Keratinocyte (primary cell): ENCODE data around the gene UVSSA. TPM values are rescaled to one million over a fixed set of nuclear protein-coding genes. Genes with fewer than 3 reads are reported as not detected.

Source experiments
- DNase-seq: peaks from one replicate; pipeline ENCODE4 v3.0.0-alpha.2; 2011; ENCODE audit warnings: low read depth, missing footprints, low spot score
- FAIRE-seq: peaks from 2 replicates; lab custom pipeline; 2011; peaks lifted over from hg19 to GRCh38; lab: Jason Lieb, UNC
- H2AFZ ChIP-seq: 2 replicates; pipeline ENCODE4 v1.6.0; 2012; ENCODE audit warnings: low read length, control low read depth, inconsistent platforms; ENCODE audit not compliant: control insufficient read depth
- H3K27ac ChIP-seq: 2 replicates; pipeline ENCODE4 v1.5.1; 2011; ENCODE audit warnings: low read length; ENCODE audit not compliant: control insufficient read depth, insufficient read depth
- H3K27me3 ChIP-seq: 3 replicates; pipeline ENCODE4 v1.6.0; 2011; ENCODE audit warnings: low read length; ENCODE audit not compliant: control insufficient read depth, insufficient read depth; ENCODE audit errors: extremely low read depth
- H3K36me3 ChIP-seq, 2 experiments: 2 replicates in 1 of 2; 3 replicates in 1 of 2; pipeline ENCODE4 v1.5.1; 2011; ENCODE audit warnings: low read length in 2 of 2, mild to moderate bottlenecking in 1 of 2; ENCODE audit not compliant: control insufficient read depth in 2 of 2, insufficient read depth in 2 of 2; ENCODE audit errors: extremely low read depth in 1 of 2
- H3K4me1 ChIP-seq: 3 replicates; pipeline ENCODE4 v1.5.1; 2011; ENCODE audit warnings: low read length; ENCODE audit not compliant: control insufficient read depth, insufficient read depth; ENCODE audit errors: extremely low read depth
- H3K4me2 ChIP-seq: 3 replicates; pipeline ENCODE4 v1.6.0; 2011; ENCODE audit warnings: low read depth, low read length; ENCODE audit not compliant: control insufficient read depth, insufficient read depth; ENCODE audit errors: extremely low read depth
- H3K4me3 ChIP-seq, 3 experiments: fragments of 200-600 bp in 1 of 3; sonication (generic) in 1 of 3; 2 replicates in 2 of 3; 3 replicates in 1 of 3; pipeline ENCODE4 v1.5.1; 2011 to 2016; ENCODE audit warnings: low read length in 3 of 3, mild to moderate bottlenecking in 3 of 3, control low read depth in 2 of 3, inconsistent platforms in 1 of 3, low read depth in 1 of 3, mixed read lengths in 1 of 3, mixed run types in 1 of 3, moderate library complexity in 1 of 3; ENCODE audit not compliant: control insufficient read depth in 2 of 3, insufficient read depth in 2 of 3; ENCODE audit errors: extremely low read depth in 1 of 3
- H3K79me2 ChIP-seq: 2 replicates; pipeline ENCODE4 v1.6.0; 2012; ENCODE audit warnings: low read length; ENCODE audit not compliant: control insufficient read depth, insufficient read depth
- H3K9ac ChIP-seq: 3 replicates; pipeline ENCODE4 v1.6.0; 2011; ENCODE audit warnings: low read length; ENCODE audit not compliant: control insufficient read depth, insufficient read depth; ENCODE audit errors: extremely low read depth
- H3K9me1 ChIP-seq: 3 replicates; pipeline ENCODE4 v1.6.0; 2011; ENCODE audit warnings: low read length; ENCODE audit not compliant: control insufficient read depth, insufficient read depth; ENCODE audit errors: extremely low read depth
- H3K9me3 ChIP-seq: 2 replicates; pipeline ENCODE4 v1.5.1; 2012; ENCODE audit warnings: low read depth, low read length; ENCODE audit not compliant: control insufficient read depth
- H4K20me1 ChIP-seq: 3 replicates; pipeline ENCODE4 v1.6.0; 2011; ENCODE audit warnings: low read length; ENCODE audit not compliant: control insufficient read depth, insufficient read depth; ENCODE audit errors: extremely low read depth
- EZH2 ChIP-seq: IDR thresholded peaks from one replicate; pipeline ENCODE4 v1.6.1; 2012; ENCODE audit warnings: inconsistent platforms, mild to moderate bottlenecking, low read length, moderate library complexity
- dilution Hi-C: fragments of 300-500 bp; cut with MboI; formaldehyde crosslinking; loops from one replicate; pipeline ENCODE4 v1.7.0; 2020; ENCODE audit warnings: low sequenced_read_pairs; ENCODE audit not compliant: extremely low pct_ligation_motif_present
- polyA plus RNA-seq, 5 experiments: library from polyadenylated mRNA; depleted of rRNA in 3 of 5; stranded (reverse) in 3 of 5; stranded (forward) in 1 of 5; unstranded in 1 of 5; fragments of >200 nt; gene quantifications; 1 replicate in 1 of 5; 2 replicates in 3 of 5; 3 replicates in 1 of 5; pipeline versions ENCODE4 v1.2.1 to v1.2.3, GENCODE V29; 2011 to 2012; ENCODE audit warnings: missing spikeins in 2 of 5, low read depth in 1 of 5, low replicate concordance in 1 of 5
- TF ChIP-seq, protein P1 (sequence below), 3 experiments: IDR thresholded peaks in 1 of 3; conservative IDR thresholded peaks in 1 of 3; optimal IDR thresholded peaks in 1 of 3; 2 replicates in 2 of 3; 3 replicates in 1 of 3; pipeline versions ENCODE3 to v1.5.1; 2011; ENCODE audit warnings: low read length in 3 of 3, mild to moderate bottlenecking in 3 of 3, moderate library complexity in 2 of 3, control low read depth in 1 of 3, inconsistent platforms in 1 of 3; ENCODE audit not compliant: insufficient read depth in 2 of 3; ENCODE audit errors: extremely low read depth in 1 of 3

Gene UVSSA
- polyA plus RNA-seq, 1 donor (not counting 4 experiments of a cell fraction or from before 2014, with no cell fraction given), result 4.7 TPM

DNA sequence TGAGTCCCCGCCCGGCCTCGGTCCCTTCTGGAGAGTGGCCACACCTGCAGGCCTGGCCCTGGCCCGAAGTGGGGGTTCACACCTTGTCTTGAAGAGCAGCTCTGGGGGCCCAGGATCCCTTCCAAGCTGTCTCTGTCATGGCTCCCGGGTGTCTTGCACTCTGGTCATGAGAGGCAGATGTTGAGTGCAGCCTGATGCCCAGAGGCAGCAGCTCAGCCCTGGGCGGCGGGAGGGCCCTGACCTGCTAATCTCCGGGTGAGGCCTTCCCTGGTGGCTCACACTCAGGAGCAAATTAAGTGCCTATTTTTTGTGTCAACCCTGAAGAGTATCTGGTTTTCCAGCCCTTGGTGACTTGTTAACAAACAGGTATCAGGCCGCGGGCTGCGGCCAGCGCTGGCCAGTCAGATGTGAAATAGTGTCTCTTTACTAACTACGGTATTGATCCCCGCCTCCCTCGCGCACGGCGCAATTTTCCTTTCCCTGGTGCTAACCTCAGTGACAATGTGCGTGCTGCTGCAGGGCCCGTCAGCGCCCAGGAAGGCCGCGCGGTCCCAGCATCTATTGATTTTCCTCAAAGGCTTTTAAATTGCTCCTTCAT, 35.0 kb downstream of the UVSSA start:
- no peak overlapping the region for H3K27ac ChIP-seq
- no peaks in the 10 kb centered on the region for H3K9me3 ChIP-seq
- H3K36me3 ChIP-seq, result peaks cover 4 to 23% of the 10 kb centered on the region in 2 experiments
- no peaks in the 10 kb centered on the region for H4K20me1 ChIP-seq
- dilution Hi-C loops, result no loop called here
- H3K79me2 ChIP-seq, result no peaks in the 10 kb centered on the region
- no peak overlapping the region for H3K9ac ChIP-seq
- no peak overlapping the region for H2AFZ ChIP-seq
- DNase-seq (no peak), FAIRE-seq (no peak)
- no peaks in the 10 kb centered on the region for H3K9me1 ChIP-seq
- H3K4me3 ChIP-seq, result no peak overlapping the region
- no peaks in the 10 kb centered on the region for H3K27me3 ChIP-seq
- no peak for TF ChIP-seq EZH2
- TF ChIP-seq, protein P1, sequence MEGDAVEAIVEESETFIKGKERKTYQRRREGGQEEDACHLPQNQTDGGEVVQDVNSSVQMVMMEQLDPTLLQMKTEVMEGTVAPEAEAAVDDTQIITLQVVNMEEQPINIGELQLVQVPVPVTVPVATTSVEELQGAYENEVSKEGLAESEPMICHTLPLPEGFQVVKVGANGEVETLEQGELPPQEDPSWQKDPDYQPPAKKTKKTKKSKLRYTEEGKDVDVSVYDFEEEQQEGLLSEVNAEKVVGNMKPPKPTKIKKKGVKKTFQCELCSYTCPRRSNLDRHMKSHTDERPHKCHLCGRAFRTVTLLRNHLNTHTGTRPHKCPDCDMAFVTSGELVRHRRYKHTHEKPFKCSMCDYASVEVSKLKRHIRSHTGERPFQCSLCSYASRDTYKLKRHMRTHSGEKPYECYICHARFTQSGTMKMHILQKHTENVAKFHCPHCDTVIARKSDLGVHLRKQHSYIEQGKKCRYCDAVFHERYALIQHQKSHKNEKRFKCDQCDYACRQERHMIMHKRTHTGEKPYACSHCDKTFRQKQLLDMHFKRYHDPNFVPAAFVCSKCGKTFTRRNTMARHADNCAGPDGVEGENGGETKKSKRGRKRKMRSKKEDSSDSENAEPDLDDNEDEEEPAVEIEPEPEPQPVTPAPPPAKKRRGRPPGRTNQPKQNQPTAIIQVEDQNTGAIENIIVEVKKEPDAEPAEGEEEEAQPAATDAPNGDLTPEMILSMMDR (optimal IDR thresholded peaks at IDR 0.05 in 1 of 3, IDR thresholded peaks at IDR 0.05 in 1 of 3, conservative IDR thresholded peaks at IDR 0.05 in 1 of 3; ENCODE audit: extremely low read depth in 1 of 3, insufficient read depth in 2 of 3, low read length in 3 of 3), result no peak
- no peak overlapping the region for H3K4me2 ChIP-seq
- no peaks in the 10 kb centered on the region for H3K4me1 ChIP-seq

DNA sequence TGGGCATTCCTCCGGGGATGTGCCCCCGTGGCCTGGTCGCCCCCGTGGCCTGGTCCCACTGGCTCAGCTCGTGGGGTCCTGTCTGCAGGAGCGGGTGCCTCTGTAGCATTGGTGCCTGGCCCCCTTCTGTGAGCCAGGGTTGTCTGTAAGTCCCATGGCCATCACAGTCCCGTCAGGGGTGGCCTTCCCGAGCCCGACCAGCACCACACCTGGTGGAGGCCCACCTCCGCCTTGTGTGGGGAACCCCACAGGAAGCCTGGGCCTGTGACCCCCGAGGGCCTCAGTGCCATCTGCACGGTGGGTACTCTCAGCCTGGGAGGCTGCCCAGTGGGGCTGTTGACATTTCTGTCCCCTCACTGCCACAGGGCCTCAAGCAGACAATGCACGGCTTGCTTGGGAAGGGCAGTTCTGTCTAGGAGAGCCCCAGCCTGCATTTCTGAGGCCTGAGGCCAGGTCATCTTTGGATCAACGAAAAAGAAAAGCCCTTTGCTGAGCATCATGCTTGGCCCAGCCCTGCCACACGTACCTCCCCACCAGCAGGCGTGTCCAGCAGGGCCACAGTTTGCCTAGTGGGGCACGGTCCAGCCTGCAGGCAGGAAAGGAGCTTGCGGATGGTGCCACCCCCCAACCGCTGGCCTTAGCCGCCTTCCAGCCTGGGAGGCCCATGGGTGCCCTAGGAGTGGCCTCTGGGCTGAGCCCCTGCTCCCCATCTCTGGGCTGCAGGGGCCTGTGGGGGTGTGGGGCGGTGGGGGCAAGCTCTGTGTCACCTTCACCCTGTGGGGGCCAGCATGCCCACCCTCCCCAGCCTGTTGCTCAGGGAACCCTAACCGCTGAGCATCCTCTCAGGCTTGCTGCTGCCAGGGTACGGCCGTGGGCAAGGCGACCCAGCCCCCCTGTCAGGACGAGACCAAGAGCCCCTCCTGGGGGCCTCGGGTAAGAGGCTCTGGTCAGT, 36.0 kb downstream of the UVSSA start:
- Histone ChIP-seq H3K36me3 (peaks cover 4 to 23% of the 10 kb centered on the region in 2 experiments), H3K27me3 (no peaks in the 10 kb centered on the region), H3K4me1 (no peaks in the 10 kb centered on the region), H3K9me3 (no peaks in the 10 kb centered on the region), H2AFZ (no peak overlapping the region), H3K79me2 (no peaks in the 10 kb centered on the region), H3K9me1 (no peaks in the 10 kb centered on the region), H3K9ac (no peak overlapping the region), H3K4me3 (no peak overlapping the region), H4K20me1 (no peaks in the 10 kb centered on the region), H3K27ac (no peak overlapping the region), H3K4me2 (no peak overlapping the region)
- no peak for DNase-seq
- TF ChIP-seq EZH2, result no peak
- dilution Hi-C loops, result no loop called here
- no peak for FAIRE-seq
